Measurements from ENCODE around the gene NHS.

DNA sequence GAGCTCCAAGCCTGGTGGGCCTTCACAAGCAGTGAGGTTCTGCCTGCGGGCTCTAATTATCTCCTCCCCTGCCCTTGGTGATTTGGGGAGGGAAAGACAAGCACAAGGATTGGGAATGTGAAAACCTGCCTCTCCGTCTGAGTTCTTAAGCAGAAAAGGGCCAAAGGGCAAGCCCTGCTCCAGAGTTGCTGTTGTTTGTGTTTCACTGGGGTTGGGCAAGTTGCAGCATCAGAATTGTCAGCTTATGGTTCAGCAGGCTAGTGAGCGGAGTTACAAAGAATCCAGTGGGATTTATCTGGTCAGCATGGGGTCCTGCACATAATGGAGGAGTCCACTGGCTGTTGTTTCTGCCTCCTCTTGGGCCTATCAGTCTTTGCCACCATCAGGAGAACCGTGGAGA is 60.5 kb downstream of the NHS start:
- TF ChIP-seq, protein P1, sequence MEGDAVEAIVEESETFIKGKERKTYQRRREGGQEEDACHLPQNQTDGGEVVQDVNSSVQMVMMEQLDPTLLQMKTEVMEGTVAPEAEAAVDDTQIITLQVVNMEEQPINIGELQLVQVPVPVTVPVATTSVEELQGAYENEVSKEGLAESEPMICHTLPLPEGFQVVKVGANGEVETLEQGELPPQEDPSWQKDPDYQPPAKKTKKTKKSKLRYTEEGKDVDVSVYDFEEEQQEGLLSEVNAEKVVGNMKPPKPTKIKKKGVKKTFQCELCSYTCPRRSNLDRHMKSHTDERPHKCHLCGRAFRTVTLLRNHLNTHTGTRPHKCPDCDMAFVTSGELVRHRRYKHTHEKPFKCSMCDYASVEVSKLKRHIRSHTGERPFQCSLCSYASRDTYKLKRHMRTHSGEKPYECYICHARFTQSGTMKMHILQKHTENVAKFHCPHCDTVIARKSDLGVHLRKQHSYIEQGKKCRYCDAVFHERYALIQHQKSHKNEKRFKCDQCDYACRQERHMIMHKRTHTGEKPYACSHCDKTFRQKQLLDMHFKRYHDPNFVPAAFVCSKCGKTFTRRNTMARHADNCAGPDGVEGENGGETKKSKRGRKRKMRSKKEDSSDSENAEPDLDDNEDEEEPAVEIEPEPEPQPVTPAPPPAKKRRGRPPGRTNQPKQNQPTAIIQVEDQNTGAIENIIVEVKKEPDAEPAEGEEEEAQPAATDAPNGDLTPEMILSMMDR (IDR thresholded peaks at IDR 0.05): no peak
- TF ChIP-seq POLR2A (IDR thresholded peaks at IDR 0.05): no peak

Data from body of pancreas (tissue), 4 donors.